Measurements from ENCODE around the gene FCGR2B.
"Not testable (repeated sequence)": the region's sequence is repeated elsewhere in the genome, so short reads cannot be mapped to it uniquely, and the experiment has no call there.

DNA sequence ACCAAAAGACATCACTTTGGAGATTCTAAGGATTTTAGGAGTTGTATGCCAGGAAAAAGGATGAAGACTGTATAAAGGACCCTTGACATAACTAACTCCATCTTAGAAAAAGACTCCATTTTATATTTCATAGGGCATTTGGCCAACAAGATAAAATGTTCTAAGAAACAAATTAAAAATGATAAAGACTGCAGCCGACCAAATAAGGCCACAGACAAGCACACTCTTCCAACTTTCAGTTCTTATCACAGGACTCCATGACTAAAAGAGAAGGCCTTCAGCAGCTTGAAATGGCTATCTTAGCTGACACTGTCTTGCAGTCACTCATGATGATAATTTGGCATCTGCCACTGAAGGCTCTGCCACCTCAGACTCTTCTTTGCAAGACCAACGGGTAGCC, 23.7 kb upstream of the FCGR2B start:
- TF ChIP-seq, protein P1, sequence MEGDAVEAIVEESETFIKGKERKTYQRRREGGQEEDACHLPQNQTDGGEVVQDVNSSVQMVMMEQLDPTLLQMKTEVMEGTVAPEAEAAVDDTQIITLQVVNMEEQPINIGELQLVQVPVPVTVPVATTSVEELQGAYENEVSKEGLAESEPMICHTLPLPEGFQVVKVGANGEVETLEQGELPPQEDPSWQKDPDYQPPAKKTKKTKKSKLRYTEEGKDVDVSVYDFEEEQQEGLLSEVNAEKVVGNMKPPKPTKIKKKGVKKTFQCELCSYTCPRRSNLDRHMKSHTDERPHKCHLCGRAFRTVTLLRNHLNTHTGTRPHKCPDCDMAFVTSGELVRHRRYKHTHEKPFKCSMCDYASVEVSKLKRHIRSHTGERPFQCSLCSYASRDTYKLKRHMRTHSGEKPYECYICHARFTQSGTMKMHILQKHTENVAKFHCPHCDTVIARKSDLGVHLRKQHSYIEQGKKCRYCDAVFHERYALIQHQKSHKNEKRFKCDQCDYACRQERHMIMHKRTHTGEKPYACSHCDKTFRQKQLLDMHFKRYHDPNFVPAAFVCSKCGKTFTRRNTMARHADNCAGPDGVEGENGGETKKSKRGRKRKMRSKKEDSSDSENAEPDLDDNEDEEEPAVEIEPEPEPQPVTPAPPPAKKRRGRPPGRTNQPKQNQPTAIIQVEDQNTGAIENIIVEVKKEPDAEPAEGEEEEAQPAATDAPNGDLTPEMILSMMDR (IDR thresholded peaks at IDR 0.05) = not testable (repeated sequence)
- not testable (repeated sequence) for TF ChIP-seq TCF7L2 (IDR thresholded peaks at IDR 0.05; ENCODE audit: low read depth, low read length)
